Loucy (cell line): ENCODE results near the gene PPIL1.

Experiments used
- CTCF ChIP-seq: fragments of 200-600 bp; sonication (generic); conservative IDR thresholded peaks from 2 replicates; pipeline ENCODE4 v1.5.1; 2014; ENCODE audit warnings: mild to moderate bottlenecking, antibody characterized with exemption, low read length
- EZH2phosphoT487 ChIP-seq: fragments of 200-600 bp; IDR thresholded peaks from 2 replicates; pipeline ENCODE4 v1.6.1; 2018; ENCODE audit warnings: antibody characterized with exemption, mild to moderate bottlenecking, moderate library complexity, borderline replicate concordance

- no peak for TF ChIP-seq CTCF
- no peak for TF ChIP-seq EZH2phosphoT487
Measured at GRCh38 chr6:36856277-36856676, 18.3 kb downstream of the PPIL1 start.
